D341Med (cell line): ENCODE data around the gene PPP6R3.

Source experiments
- DNase-seq: peaks from one replicate; pipeline ENCODE4 v3.0.0; 2012; ENCODE audit warnings: low spot score

PPP6R3 gene

GRCh38 chr11:68651985-68652682 lies 191.6 kb downstream of the PPP6R3 start:
- no peak for DNase-seq

GRCh38 chr11:68652683-68653156 lies 192.2 kb downstream of the PPP6R3 start:
- no peak for DNase-seq

- no peak for DNase-seq
These were observed 193.2 kb downstream of the PPP6R3 start for GRCh38 chr11:68653486-68654430.

GRCh38 chr11:68654978-68655377 lies 194.4 kb downstream of the PPP6R3 start:
- DNase-seq: no peak

- no peak for DNase-seq
These were observed 194.9 kb downstream of the PPP6R3 start for GRCh38 chr11:68655406-68655805.

- DNase-seq: no peak
These were observed 195.3 kb downstream of the PPP6R3 start for GRCh38 chr11:68655806-68656205.

GRCh38 chr11:68657021-68657780 lies 196.6 kb downstream of the PPP6R3 start:
- no peak for DNase-seq

GRCh38 chr11:68658097-68658496 lies 197.5 kb downstream of the PPP6R3 start:
- no peak for DNase-seq

- no peak for DNase-seq
These were observed 198.1 kb downstream of the PPP6R3 start for GRCh38 chr11:68658661-68659060.

- DNase-seq: no peak
These were observed 198.8 kb downstream of the PPP6R3 start for GRCh38 chr11:68659158-68659921.

- no peak for DNase-seq
These were observed 199.7 kb downstream of the PPP6R3 start for GRCh38 chr11:68660066-68660810.

- DNase-seq: no peak
These were observed 200.5 kb downstream of the PPP6R3 start for GRCh38 chr11:68661014-68661413.

- DNase-seq: no peak
These were observed 201.4 kb downstream of the PPP6R3 start for GRCh38 chr11:68661697-68662603.

GRCh38 chr11:68663482-68664010 lies 203.0 kb downstream of the PPP6R3 start:
- no peak for DNase-seq

- no peak for DNase-seq
These were observed 203.6 kb downstream of the PPP6R3 start for GRCh38 chr11:68664141-68664540.

- DNase-seq: no peak
These were observed 204.4 kb downstream of the PPP6R3 start for GRCh38 chr11:68664906-68665305.
